Esophagus (tissue), 2 donors: ENCODE results near the gene PRKCH. TPM values are rescaled to one million over a fixed set of nuclear protein-coding genes. Genes with fewer than 3 reads are reported as not detected.
"Not testable (repeated sequence)": the region's sequence is repeated elsewhere in the genome, so short reads cannot be mapped to it uniquely, and the experiment has no call there.

Experiments
- H3K27ac ChIP-seq, 2 donors: one replicate each; pipeline ENCODE4 v1.5.1; 2013; ENCODE audit warnings: low read depth in 2 of 2, mild to moderate bottlenecking in 2 of 2, inconsistent platforms in 1 of 2, low read length in 1 of 2, moderate library complexity in 1 of 2
- H3K27me3 ChIP-seq, 2 donors: one replicate each; pipeline ENCODE4 v1.6.1; 2013; ENCODE audit warnings: low read length in 2 of 2, control low read depth in 1 of 2, mild to moderate bottlenecking in 1 of 2; ENCODE audit not compliant: insufficient read depth in 2 of 2, control insufficient read depth in 1 of 2
- H3K36me3 ChIP-seq, 2 donors: one replicate each; pipeline ENCODE4 v1.6.1; 2013; ENCODE audit warnings: low read length in 1 of 2; ENCODE audit not compliant: control insufficient read depth in 2 of 2, insufficient read depth in 2 of 2
- H3K4me1 ChIP-seq, 2 donors: one replicate each; pipeline ENCODE4 v1.6.1; 2013; ENCODE audit warnings: low read length in 1 of 2; ENCODE audit not compliant: control insufficient read depth in 2 of 2, insufficient read depth in 2 of 2
- H3K4me3 ChIP-seq, 2 donors: one replicate each; pipeline ENCODE4 v1.5.1; 2013; ENCODE audit warnings: low read length in 2 of 2, mild to moderate bottlenecking in 2 of 2, low read depth in 1 of 2, moderate library complexity in 1 of 2
- H3K9me3 ChIP-seq, 2 donors: one replicate each; pipeline ENCODE4 v1.6.1; 2013; ENCODE audit warnings: mild to moderate bottlenecking in 2 of 2, low read depth in 1 of 2, low read length in 1 of 2, moderate library complexity in 1 of 2; ENCODE audit not compliant: control insufficient read depth in 2 of 2, insufficient read depth in 1 of 2
- WGBS, 2 donors: extraction: QIAGEN DNeasy Blood & Tissue Kit; methylation state at CpG; one replicate each; pipeline ENCODE4 v1.1.7; 2013; 5-methylcytosine and 5-hydroxymethylcytosine counted together
- polyA plus RNA-seq, 2 donors: library from polyadenylated mRNA; stranded (reverse); fragments of 200-250 nt; gene quantifications; one replicate each; pipeline ENCODE4 v1.2.3, GENCODE V29; 2013
- donor health status: healthy with polysubstance abuse.
- donor health status: Bipolar disorder and iron deficiency.

Gene PRKCH
- polyA plus RNA-seq, 2 donors = 17.3 to 17.6 TPM

DNA sequence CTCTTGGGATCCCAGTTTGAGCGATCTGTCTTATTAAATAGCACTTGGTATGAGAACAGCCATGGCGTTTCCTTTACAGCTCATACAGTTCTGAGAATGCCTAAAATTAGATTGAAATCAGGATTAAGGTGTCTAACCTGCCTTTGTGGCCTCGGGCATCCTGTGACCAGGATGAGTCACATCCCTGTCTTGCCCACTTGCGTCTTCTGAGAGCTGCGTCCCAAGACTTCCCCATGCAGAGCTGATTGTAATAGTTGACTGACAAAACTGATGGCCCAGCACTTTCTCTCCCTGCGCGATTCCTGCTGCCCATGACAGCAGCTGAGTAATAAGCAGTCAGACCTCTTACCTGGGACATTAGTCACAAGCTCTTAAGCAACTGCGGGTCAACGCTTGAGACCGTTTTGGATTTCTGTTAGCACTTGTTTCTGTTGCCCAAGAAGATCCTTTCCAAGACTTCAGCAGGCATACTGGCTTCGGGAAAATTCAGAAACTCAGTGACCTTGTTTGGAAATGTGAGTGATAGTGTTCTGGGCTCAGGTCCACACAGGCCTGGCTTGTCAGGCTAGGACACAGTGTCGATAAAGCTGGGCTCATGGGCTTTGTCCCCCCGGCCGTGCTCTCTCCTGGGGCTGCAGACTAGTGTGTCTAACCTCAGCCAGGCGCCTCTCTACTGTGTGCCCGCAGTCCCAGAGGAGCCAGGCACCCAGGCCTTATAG, 204.1 kb downstream of the PRKCH start:
- Histone ChIP-seq H3K27ac (peak overlapping the region; percentile 93 to 97), H3K9me3 (no peaks in the 10 kb centered on the region), H3K4me1 (peaks cover 9 to 23% of the 10 kb centered on the region in 2 donors), H3K4me3 (no peak overlapping the region), H3K27me3 (no peaks in the 10 kb centered on the region), H3K36me3 (peaks cover 0 to 2% of the 10 kb centered on the region in 2 donors)
- WGBS, 2 donors = 31 to 32% methylated on average over 16 of the region's 16 CpGs

DNA sequence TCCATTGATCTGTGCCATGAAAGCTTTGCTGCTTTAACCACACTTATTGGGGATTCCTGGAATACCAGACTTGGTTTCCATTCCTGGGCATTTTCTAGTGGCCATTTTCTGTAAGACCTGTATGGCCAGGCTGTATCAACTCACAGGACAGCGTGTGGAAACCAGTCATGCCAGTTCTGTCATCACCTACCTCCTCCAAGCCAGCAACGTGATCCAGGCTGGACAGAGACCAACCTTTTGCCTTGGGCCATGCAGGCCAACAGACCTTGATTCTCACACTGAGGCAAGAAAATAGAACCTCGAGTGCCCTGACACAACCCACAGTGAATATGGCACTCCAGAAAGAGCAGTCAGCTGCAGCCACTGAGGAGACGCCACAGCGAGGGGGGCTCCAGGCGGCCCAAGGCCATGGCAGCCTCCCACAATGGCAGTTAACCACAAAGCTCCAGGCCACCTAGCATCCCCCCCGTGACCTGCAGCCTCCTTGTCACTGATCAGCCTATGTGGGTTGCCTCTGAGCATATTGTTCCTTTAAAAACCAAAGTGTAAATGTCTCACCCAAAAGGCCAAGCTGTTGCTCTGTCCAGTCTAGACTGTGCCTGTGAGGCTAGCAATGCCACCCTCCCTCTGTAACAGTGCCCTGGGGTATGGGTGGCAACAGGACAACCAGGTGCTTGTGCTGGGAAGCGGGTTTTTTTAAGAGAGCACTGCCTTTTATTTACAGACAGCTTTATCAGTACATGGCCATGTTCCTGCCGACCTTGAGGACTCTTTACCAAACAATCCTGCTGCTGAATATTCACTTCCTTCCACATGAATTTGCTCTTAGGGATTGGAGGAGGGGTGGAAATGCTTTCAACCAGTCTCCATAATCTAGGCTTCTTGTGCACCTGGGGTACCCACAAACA, 205.3 kb downstream of the PRKCH start:
- H3K27ac ChIP-seq = peak overlapping the region; percentile 93 to 97
- peaks cover 0 to 2% of the 10 kb centered on the region in 2 donors for H3K36me3 ChIP-seq
- no peaks in the 10 kb centered on the region for H3K9me3 ChIP-seq
- WGBS, 2 donors = 48 to 53% methylated on average over 9 of the region's 9 CpGs
- no peaks in the 10 kb centered on the region for H3K27me3 ChIP-seq
- H3K4me1 ChIP-seq = peaks cover 11 to 23% of the 10 kb centered on the region in 2 donors
- H3K4me3 ChIP-seq = no peak overlapping the region

DNA sequence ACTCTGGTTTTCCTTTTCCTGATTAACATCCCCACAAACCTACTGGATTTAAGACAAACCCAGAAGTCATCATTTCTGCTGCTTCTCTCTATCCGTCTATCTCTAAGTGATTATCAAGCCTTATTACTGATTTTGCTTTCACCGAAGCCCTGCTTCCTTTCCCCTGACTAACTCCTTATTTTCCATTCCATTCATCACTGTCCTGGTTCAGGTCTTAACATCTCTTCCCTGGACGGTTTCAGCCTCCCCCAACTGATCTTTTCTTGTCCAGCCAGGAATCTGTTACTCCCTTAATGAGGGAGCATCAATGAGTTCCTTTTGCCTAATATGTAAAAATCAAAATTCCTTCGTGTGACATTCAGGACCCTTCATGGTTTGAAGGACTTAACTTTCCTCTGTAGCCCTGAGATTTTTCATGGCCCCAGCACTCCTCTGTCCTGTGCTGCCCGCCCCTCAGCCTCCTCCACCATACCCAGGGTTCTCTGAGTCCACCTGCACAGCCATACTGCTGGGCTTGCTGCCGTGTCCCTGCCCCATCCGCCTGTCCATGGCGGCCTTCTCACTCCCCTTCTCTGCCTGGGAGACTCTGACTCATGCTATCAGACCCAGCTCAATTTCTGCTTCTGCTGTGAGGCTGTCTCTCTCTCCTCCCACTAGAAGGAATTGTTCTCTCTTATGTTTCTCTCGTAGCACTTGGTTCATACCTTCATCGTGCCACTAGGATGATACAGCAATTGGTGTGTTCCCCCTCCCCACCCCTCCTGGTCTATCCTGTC, 206.1 kb downstream of the PRKCH start:
- peak overlapping the region; percentile 93 to 97 for H3K27ac ChIP-seq
- H3K4me1 ChIP-seq = peaks cover 11 to 23% of the 10 kb centered on the region in 2 donors
- H3K27me3 ChIP-seq = no peaks in the 10 kb centered on the region
- peaks cover 0 to 2% of the 10 kb centered on the region in 2 donors for H3K36me3 ChIP-seq
- no peaks in the 10 kb centered on the region for H3K9me3 ChIP-seq
- no peak overlapping the region for H3K4me3 ChIP-seq
- 41 to 55% methylated on average over 10 of the region's 10 CpGs for WGBS, 2 donors

DNA sequence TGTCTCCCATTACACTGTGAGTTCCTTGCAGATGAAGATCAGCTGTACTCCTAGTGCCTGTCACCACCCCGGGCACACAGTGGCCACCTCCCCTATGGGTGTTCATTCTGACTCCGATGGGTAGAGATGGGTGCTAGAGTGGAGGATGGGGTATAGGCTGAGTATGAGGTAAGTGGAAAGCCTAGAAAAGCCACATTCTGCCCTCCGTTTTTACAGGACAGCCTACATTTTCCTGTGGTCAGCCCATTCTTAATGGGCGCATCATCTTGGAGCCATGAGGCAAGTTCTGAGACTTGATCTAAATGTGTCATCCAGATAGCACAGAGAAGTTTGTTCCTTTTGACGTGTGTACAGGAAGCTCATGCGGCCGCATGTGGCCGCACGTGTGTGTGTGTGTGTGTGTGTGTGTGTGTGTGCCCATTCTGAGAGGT, 207.2 kb downstream of the PRKCH start:
- Histone ChIP-seq H3K36me3 (peaks cover 0 to 5% of the 10 kb centered on the region in 2 donors), H3K4me1 (peaks cover 11 to 26% of the 10 kb centered on the region in 2 donors), H3K27ac (no peak overlapping the region), H3K4me3 (no peak overlapping the region), H3K9me3 (no peaks in the 10 kb centered on the region), H3K27me3 (no peaks in the 10 kb centered on the region)
- 68 to 71% methylated on average over 9 of the region's 9 CpGs for WGBS, 2 donors

DNA sequence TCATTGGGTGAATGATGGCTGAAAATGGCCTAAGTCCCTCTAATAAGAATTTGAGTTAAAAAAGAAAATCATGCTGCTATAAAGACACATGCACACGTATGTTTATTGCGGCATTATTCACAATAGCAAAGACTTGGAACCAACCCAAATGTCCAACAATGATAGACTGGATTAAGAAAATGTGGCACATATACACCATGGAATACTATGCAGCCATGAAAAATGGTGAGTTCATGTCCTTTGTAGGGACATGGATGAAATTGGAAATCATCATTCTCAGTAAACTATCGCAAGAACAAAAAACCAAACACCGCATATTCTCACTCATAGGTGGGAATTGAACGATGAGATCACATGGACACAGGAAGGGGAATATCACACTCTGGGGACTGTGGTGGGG, 208.0 kb downstream of the PRKCH start:
- peaks cover 11 to 26% of the 10 kb centered on the region in 2 donors for H3K4me1 ChIP-seq
- H3K4me3 ChIP-seq, H3K9me3 ChIP-seq, H3K36me3 ChIP-seq, H3K27ac ChIP-seq, H3K27me3 ChIP-seq: not testable (repeated sequence)
- WGBS, 2 donors = 99% methylated on average over 3 of the region's 5 CpGs

DNA sequence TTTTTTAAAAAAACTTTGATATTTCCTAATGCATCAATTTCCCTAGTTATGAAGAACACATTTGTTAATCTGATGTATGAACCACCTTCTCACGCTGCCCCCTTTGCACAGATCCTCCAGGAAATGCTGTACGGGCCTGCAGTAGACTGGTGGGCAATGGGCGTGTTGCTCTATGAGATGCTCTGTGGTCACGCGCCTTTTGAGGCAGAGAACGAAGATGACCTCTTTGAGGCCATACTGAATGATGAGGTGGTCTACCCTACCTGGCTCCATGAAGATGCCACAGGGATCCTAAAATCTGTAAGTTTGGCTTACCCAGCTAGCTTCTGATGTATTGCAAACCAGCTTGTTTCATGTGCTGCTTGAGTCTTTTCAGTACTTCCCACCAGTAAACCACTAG, 208.9 kb downstream of the PRKCH start:
- no peak overlapping the region for H3K4me3 ChIP-seq
- H3K27ac ChIP-seq = no peak overlapping the region
- peaks cover 0 to 5% of the 10 kb centered on the region in 2 donors for H3K36me3 ChIP-seq
- H3K9me3 ChIP-seq = no peaks in the 10 kb centered on the region
- no peaks in the 10 kb centered on the region for H3K27me3 ChIP-seq
- WGBS, 2 donors = 80 to 89% methylated on average over 6 of the region's 6 CpGs
- H3K4me1 ChIP-seq = peaks cover 7 to 22% of the 10 kb centered on the region in 2 donors

DNA sequence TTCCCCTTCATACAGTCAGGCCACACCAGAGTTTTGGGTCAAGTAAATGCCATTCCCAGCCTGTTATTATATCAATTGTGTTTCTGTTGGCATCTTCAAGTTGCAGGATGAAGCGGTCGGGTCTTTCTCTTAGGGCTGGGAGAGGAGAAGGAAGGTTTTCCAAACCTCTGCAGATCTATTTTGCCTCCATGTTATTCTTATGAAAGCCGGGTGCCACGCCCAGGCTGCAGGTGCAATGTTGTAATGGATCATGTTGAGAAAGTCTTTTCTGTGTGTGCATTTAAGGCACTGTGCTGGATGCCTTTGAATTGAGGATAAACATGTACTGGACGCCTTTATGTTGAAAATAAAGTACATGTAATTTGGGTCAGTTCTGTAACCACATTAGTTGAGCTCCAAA, 209.5 kb downstream of the PRKCH start:
- H3K4me1 ChIP-seq = peaks cover 7 to 19% of the 10 kb centered on the region in 2 donors
- no peaks in the 10 kb centered on the region for H3K27me3 ChIP-seq
- H3K4me3 ChIP-seq = no peak overlapping the region
- WGBS, 2 donors = 60 to 62% methylated on average over 5 of the region's 5 CpGs
- peaks cover 0 to 7% of the 10 kb centered on the region in 2 donors for H3K36me3 ChIP-seq
- no peak overlapping the region for H3K27ac ChIP-seq
- no peaks in the 10 kb centered on the region for H3K9me3 ChIP-seq

DNA sequence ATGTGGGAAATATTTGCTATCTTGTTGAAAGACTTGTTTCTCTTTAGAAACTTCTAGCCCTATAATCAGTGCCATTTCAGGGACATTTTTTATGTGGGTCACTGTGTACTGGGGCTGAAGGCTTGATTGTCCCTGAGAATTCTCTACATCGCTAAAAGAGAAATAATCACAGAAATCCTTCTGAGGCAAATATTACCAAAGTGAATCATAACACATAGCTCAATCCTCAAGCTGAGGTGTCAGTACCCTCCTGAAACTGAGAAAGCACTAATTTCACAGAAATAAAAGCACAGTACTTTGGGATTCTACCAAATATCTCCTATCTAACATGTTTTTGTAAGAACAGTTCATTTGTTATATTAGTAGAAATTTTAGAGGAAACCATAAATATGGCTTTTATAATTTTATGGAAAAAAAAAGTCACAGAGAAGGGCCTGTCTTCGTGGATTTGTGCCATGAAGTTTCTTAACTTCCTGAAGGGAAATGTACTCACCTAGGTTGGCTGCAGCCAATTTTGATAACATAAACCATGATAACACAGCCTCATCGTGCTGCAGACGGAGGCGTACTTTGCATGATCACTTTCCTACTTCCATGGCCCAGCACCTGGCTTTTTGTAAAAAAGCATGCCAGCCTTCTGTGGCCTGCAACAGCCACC, 210.2 kb downstream of the PRKCH start:
- WGBS, 2 donors = 44 to 67% methylated on average over 5 of the region's 5 CpGs
- no peak overlapping the region for H3K27ac ChIP-seq
- H3K36me3 ChIP-seq = peaks cover 0 to 7% of the 10 kb centered on the region in 2 donors
- peaks cover 5 to 12% of the 10 kb centered on the region in 2 donors for H3K4me1 ChIP-seq
- H3K4me3 ChIP-seq = no peak overlapping the region
- no peaks in the 10 kb centered on the region for H3K9me3 ChIP-seq
- H3K27me3 ChIP-seq = no peaks in the 10 kb centered on the region

DNA sequence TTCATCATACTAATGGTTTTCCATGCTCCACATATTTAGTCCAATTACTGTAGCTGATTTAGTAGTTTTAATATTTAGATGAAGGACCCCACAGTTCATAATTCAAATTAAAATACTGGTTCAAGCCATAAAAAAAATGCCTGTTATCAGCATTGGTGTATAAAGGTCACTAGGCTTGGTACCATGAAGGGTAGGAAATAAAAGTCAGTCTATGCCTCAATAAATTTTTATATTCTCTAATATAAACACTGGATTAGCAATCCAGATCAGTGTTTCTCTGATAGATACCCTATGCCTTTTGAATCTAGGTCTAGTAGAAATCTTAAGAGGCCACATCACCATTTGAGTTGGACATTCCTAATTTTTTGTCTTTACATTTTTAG, 210.7 kb downstream of the PRKCH start:
- Histone ChIP-seq H3K4me1 (peaks cover 2 to 9% of the 10 kb centered on the region in 2 donors), H3K36me3 (peaks cover 0 to 7% of the 10 kb centered on the region in 2 donors), H3K4me3 (no peak overlapping the region), H3K27ac (no peak overlapping the region), H3K9me3 (no peaks in the 10 kb centered on the region), H3K27me3 (no peaks in the 10 kb centered on the region)
